Osteoblast (primary cell): Measurements from ENCODE around the gene MST1. TPM values are rescaled to one million over a fixed set of nuclear protein-coding genes. Genes with fewer than 3 reads are reported as not detected.
A peak's percentile ranks its signal among the peaks of the same experiment; 100 is the strongest.

Experiments
- DNase-seq: peaks from one replicate; pipeline ENCODE4 v3.0.0; 2011; ENCODE audit warnings: low spot score, mixed read lengths; ENCODE audit not compliant: insufficient read length; ENCODE audit errors: missing footprints
- H2AFZ ChIP-seq: 2 replicates; pipeline ENCODE4 v1.6.0; 2011; ENCODE audit warnings: mild to moderate bottlenecking, low read length
- H3K27ac ChIP-seq: 2 replicates; pipeline ENCODE4 v1.5.1; 2011; ENCODE audit warnings: mild to moderate bottlenecking, low read depth, low read length, moderate library complexity
- H3K27me3 ChIP-seq: 2 replicates; pipeline ENCODE4 v1.6.0; 2012; ENCODE audit warnings: mild to moderate bottlenecking, control low read depth, inconsistent platforms, low read length, moderate library complexity; ENCODE audit not compliant: insufficient read depth
- H3K36me3 ChIP-seq: 2 replicates; pipeline ENCODE4 v1.5.1; 2011; ENCODE audit warnings: mild to moderate bottlenecking, low read length, control low read depth, moderate library complexity; ENCODE audit not compliant: insufficient read depth
- H3K4me1 ChIP-seq: 2 replicates; pipeline ENCODE4 v1.5.1; 2011; ENCODE audit warnings: mild to moderate bottlenecking, low read length, control low read depth, moderate library complexity; ENCODE audit not compliant: insufficient read depth
- H3K4me2 ChIP-seq: 2 replicates; pipeline ENCODE4 v1.6.0; 2011; ENCODE audit warnings: mild to moderate bottlenecking, low read length; ENCODE audit not compliant: insufficient read depth
- H3K4me3 ChIP-seq: fragments of 200-600 bp; sonication (generic); 3 replicates; pipeline ENCODE4 v1.5.1; 2012; ENCODE audit warnings: mild to moderate bottlenecking, low read length, inconsistent platforms; ENCODE audit not compliant: insufficient read depth
- H3K79me2 ChIP-seq: 2 replicates; pipeline ENCODE4 v1.6.0; 2012; ENCODE audit warnings: mild to moderate bottlenecking, low read length, control low read depth, inconsistent platforms; ENCODE audit not compliant: insufficient read depth
- H3K9me3 ChIP-seq: 2 replicates; pipeline ENCODE4 v1.5.1; 2011; ENCODE audit warnings: low read depth, low read length, control low read depth
- H4K20me1 ChIP-seq: 2 replicates; pipeline ENCODE4 v1.6.0; 2012; ENCODE audit warnings: mild to moderate bottlenecking, low read length, control low read depth; ENCODE audit not compliant: insufficient read depth
- total RNA-seq: library from RNA; depleted of rRNA; stranded (reverse); fragments of >200 nt; gene quantifications from 2 replicates; pipeline ENCODE4 v1.2.3, GENCODE V29; 2012
- TF ChIP-seq, protein P1 (sequence below): IDR thresholded peaks from 2 replicates; pipeline ENCODE4 v1.5.1; 2011; ENCODE audit warnings: mild to moderate bottlenecking, low read depth, low read length, moderate library complexity; ENCODE audit errors: extremely low read depth

The MST1 gene
- total RNA-seq, 1 donor = 6.9 TPM

DNA sequence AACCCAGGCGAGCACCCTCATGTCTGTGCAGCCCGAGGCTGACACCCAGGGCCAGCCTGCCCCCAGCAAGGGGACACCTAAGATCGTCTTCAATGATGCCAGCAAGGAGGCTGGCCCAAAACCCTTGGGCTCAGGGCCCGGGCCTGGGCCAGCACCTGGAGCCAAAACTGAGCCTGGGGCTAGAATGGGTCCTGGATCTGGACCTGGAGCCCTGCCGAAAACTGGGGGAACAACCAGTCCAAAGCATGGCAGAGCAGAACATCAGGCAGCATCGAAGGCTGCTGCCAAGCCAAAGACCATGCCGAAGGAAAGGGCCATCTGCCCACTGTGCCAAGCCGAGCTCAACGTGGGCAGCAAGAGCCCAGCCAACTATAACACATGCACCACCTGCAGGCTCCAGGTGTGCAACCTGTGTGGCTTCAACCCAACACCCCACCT lies 46.5 kb downstream of the MST1 start:
- no peaks in the 10 kb centered on the region for H3K9me3 ChIP-seq
- peaks cover 3% of the 10 kb centered on the region for H3K27me3 ChIP-seq
- H3K27ac ChIP-seq = no peak overlapping the region
- no peaks in the 10 kb centered on the region for H3K79me2 ChIP-seq
- TF ChIP-seq, protein P1, sequence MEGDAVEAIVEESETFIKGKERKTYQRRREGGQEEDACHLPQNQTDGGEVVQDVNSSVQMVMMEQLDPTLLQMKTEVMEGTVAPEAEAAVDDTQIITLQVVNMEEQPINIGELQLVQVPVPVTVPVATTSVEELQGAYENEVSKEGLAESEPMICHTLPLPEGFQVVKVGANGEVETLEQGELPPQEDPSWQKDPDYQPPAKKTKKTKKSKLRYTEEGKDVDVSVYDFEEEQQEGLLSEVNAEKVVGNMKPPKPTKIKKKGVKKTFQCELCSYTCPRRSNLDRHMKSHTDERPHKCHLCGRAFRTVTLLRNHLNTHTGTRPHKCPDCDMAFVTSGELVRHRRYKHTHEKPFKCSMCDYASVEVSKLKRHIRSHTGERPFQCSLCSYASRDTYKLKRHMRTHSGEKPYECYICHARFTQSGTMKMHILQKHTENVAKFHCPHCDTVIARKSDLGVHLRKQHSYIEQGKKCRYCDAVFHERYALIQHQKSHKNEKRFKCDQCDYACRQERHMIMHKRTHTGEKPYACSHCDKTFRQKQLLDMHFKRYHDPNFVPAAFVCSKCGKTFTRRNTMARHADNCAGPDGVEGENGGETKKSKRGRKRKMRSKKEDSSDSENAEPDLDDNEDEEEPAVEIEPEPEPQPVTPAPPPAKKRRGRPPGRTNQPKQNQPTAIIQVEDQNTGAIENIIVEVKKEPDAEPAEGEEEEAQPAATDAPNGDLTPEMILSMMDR = no peak
- no peak overlapping the region for H3K4me2 ChIP-seq
- no peak overlapping the region for H2AFZ ChIP-seq
- no peak overlapping the region for H3K4me3 ChIP-seq
- no peaks in the 10 kb centered on the region for H3K36me3 ChIP-seq
- no peaks in the 10 kb centered on the region for H3K4me1 ChIP-seq
- no peaks in the 10 kb centered on the region for H4K20me1 ChIP-seq
- DNase-seq = peak; percentile 4

DNA sequence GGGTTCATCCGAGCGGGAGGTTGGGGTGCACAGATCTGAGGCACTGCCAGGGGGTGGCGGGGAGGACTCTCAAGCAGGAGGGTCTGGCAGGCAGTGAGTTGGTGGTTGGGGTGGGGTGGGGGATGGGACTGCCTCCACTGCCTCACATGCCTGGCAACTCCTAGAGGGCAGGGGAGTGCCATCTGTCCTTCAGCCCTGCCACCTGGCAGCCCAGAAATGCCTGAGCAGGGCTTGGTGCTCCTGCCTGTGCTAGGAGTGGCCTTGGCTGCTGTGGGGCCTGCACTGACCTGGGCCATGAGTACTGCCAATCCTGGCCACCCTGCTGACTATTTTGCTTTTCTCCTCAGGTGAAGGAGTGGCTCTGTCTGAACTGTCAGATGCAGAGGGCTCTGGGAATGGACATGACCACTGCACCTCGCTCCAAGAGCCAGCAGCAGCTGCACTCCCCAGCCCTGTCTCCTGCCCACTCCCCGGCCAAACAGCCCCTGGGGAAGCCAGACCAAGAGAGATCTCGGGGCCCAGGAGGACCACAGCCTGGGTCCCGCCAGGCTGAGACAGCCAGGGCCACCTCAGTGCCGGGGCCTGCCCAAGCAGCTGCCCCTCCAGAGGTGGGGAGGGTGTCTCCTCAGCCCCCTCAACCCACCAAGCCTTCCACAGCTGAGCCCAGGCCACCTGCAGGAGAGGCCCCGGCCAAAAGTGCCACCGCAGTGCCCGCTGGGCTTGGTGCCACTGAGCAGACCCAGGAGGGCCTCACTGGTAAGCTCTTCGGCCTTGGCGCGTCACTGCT lies 47.2 kb downstream of the MST1 start:
- H3K36me3 ChIP-seq = no peaks in the 10 kb centered on the region
- H3K9me3 ChIP-seq = no peaks in the 10 kb centered on the region
- H3K4me1 ChIP-seq = no peaks in the 10 kb centered on the region
- DNase-seq = peak; percentile 36
- no peak overlapping the region for H3K4me2 ChIP-seq
- H3K27ac ChIP-seq = no peak overlapping the region
- H3K79me2 ChIP-seq = no peaks in the 10 kb centered on the region
- TF ChIP-seq, protein P1 = no peak
- no peak overlapping the region for H2AFZ ChIP-seq
- peaks cover 3% of the 10 kb centered on the region for H3K27me3 ChIP-seq
- no peak overlapping the region for H3K4me3 ChIP-seq
- no peaks in the 10 kb centered on the region for H4K20me1 ChIP-seq

DNA sequence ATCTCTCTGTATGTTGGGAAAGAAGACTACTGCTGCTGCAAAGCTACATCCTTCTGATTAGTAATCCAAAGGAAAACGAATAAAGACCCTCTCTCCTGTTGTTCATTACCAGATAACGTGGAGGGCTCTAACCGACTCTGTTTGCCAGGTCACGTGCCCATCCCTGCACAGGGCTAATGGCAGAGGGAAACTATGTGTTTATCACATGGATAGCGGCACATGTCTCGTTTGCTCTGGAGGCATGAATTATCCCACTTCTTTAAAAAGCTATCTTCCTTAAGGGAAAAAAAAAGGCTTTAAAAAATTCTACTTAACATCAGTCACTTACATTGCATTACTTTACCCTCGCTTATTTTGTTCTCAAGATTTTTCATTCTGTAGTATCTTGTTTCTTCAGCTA lies 48.0 kb downstream of the MST1 start:
- Histone ChIP-seq H3K27ac (no peak overlapping the region), H4K20me1 (no peaks in the 10 kb centered on the region), H3K27me3 (peaks cover 3% of the 10 kb centered on the region), H3K4me1 (no peaks in the 10 kb centered on the region), H2AFZ (no peak overlapping the region), H3K4me3 (no peak overlapping the region), H3K9me3 (no peaks in the 10 kb centered on the region), H3K79me2 (no peaks in the 10 kb centered on the region), H3K4me2 (no peak overlapping the region), H3K36me3 (no peaks in the 10 kb centered on the region)
- DNase-seq = peak; percentile 58
- TF ChIP-seq, protein P1 = no peak

DNA sequence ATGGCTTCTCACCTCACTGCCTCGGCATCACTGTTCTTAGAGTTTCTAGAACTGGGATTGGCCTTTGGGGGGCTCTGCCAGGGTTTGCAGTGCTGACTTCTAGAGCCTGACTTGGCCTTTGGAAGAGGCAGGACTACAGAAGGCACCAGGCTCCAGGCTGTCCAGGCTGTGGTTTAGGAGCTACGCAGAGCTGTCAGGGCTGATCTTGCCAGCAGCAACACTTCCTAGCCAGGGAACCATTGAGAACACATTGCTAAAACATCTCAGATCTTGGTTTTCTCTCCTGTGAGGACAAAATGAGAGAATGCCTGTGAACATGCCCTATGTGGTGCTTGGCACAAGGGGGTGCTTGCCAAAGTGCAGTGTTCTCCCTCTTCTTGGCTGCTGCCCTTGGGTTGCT lies 49.7 kb downstream of the MST1 start:
- H2AFZ ChIP-seq = no peak overlapping the region

More for the DNA sequence above, 49.7 kb downstream of the MST1 start:
- TF ChIP-seq, protein P1 = no peak
- Histone ChIP-seq H3K27ac (no peak overlapping the region), H3K9me3 (no peaks in the 10 kb centered on the region), H3K4me1 (no peaks in the 10 kb centered on the region), H3K4me2 (no peak overlapping the region), H3K79me2 (no peaks in the 10 kb centered on the region), H3K36me3 (no peaks in the 10 kb centered on the region), H4K20me1 (no peaks in the 10 kb centered on the region), H3K27me3 (peaks cover 9% of the 10 kb centered on the region), H3K4me3 (no peak overlapping the region)
- DNase-seq = peak; percentile 23
